Activated naive CD4-positive, alpha-beta T cell treated with anti-CD3 and anti-CD28 coated beads, Interleukin-2, amount 10 ng/mL, durations not matched to agents 7 days and 5 days (primary cell): ENCODE measurements around the gene SAMM50.
A peak's percentile ranks its signal among the peaks of the same experiment; 100 is the strongest.

Source experiments
- CTCF ChIA-PET: fragments of 350-600 bp; sonication (Branson Sonifier 250); formaldehyde crosslinking; loops from one replicate; lab custom pipeline; 2021; ENCODE audit warnings: antibody characterized with exemption; lab: Charles Lee
- DNase-seq: peaks from one replicate; pipeline ENCODE4 v3.0.0-alpha.2; 2020
- H3K27ac Mint-ChIP-seq: one replicate; pipeline ENCODE4 v1.8.0; 2021; ENCODE audit warnings: mild to moderate bottlenecking, moderate library complexity, mixed read lengths
- H3K27me3 Mint-ChIP-seq: one replicate; pipeline ENCODE4 v1.8.0; 2021; ENCODE audit warnings: mild to moderate bottlenecking, mixed read lengths
- H3K36me3 Mint-ChIP-seq: one replicate; pipeline ENCODE4 v1.8.0; 2021; ENCODE audit warnings: mixed read lengths
- H3K4me1 Mint-ChIP-seq: one replicate; pipeline ENCODE4 v1.8.0; 2021; ENCODE audit warnings: mixed read lengths
- H3K4me3 Mint-ChIP-seq: one replicate; pipeline ENCODE4 v1.8.0; 2021; ENCODE audit warnings: mild to moderate bottlenecking, moderate library complexity, mixed read lengths
- H3K9me3 Mint-ChIP-seq: one replicate; pipeline ENCODE4 v1.8.0; 2021; ENCODE audit warnings: mixed read lengths

SAMM50 gene

DNA sequence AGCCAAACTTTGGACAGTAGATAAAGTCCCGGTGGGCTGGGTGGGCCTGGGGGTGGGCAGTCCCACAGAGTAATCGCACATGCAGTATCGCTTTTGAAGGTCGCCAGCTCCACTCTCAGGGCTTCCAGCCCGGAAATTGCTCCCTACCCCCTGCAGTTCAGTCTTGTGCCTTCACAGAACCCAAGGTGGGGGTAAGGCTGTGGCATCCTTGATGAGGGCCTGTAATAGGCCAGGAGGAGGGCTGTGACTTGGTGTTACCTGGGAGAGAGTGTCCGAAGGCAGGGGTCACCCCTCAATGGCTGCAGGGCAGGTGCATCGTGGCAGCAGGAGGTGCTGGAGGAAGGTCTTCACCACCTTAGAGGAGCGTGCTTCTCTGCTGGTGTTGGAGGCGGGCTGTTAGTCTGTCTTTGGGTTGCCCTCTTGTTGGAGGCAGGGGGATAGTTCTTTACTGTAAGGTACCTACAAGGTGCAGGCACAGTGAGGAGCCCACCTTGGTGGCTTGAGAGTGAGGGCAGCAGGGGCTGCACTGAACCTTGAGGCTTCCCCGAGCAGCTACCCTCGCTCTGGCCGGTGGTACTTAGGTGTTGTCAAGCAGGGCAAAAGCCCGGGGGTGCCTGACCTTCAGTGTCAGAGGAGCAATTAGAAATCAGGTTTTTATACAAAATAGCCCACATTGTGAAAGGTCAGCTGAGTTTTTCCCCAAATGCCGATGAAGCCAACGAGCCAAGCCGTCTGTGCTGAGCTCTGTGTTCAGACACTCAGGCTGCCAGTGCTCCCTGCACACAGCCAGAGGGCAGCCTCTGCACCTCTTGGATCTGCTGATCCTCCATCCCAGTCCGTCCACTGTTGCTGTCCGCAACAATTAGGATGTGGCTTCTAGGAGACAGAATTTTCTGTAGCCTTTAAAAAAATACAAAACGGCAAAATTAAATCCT, 21.9 kb downstream of the SAMM50 start:
- Mint-ChIP-seq H3K4me1 (no peaks in the 10 kb centered on the region), H3K27ac (no peak overlapping the region), H3K4me3 (no peak overlapping the region), H3K36me3 (peaks cover 54% of the 10 kb centered on the region), H3K27me3 (no peaks in the 10 kb centered on the region), H3K9me3 (no peaks in the 10 kb centered on the region)
- DNase-seq, result no peak
- CTCF ChIA-PET, result no interaction called here

DNA sequence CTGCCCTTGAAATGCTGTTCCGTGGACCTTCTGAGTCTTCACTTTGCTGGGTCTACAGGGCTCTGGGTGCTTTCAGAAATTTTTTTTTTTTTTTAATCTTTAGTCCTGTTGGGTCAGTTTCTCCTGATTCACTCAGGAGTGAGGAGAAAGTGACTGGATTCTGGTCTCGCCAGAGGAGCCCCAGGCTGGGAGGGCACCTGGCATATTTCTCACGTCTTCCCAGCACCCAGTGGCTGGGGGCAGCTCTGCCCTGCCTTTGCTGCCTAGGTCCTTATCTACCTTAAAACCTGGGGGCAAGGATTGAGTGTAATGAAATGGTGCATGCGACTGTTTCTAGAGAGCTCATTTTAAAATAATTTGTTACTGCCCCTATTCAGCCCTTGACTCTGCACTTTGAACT, 23.3 kb downstream of the SAMM50 start:
- CTCF ChIA-PET, result no interaction called here
- H3K9me3 Mint-ChIP-seq, result no peaks in the 10 kb centered on the region
- H3K27ac Mint-ChIP-seq, result no peak overlapping the region

DNA sequence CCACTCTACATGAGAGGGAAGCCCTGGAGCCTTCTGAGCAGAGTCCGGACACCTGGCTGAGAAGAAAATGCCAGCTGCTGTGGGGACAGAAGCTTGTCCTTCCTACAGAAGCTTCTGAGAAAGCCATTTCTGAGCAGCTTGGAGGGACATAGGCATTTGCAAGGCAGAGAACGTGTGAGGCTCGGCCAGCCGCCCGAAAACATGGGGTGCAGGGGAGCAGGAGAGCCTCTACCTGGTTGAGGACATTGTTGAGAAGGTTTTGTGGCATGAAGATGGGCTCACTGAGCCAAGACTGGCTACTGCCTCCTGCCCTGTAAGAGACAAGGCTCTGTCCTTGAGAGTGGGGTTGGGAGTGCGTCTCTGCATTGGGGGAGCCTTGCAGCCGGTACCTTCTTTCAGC, 25.3 kb downstream of the SAMM50 start:
- H3K27ac Mint-ChIP-seq, result no peak overlapping the region

More for the DNA sequence above, 23.3 kb downstream of the SAMM50 start:
- no peak for DNase-seq
- Mint-ChIP-seq H3K4me1 (no peaks in the 10 kb centered on the region), H3K4me3 (no peak overlapping the region), H3K36me3 (peaks cover 51% of the 10 kb centered on the region), H3K27me3 (no peaks in the 10 kb centered on the region)

DNA sequence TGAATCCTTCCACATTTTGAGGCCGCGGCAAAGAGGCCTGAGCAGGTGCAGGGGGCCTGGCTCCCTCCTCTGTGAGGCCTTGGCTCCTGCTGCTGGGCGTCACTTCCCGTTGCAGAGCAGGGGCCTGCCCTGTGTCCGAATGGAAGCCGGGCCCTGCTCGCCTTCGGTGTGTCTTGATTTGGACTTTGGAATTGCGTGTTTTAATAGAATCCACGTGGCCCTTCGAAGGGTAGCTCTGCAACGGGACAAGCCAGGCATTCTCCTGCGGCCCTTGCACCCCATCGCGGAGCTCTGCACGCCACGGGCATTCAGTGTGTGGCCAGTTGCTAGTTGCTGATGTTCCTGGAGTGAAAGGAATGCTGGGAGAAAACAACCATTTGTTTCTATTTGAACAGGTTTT, 25.8 kb downstream of the SAMM50 start:
- Mint-ChIP-seq H3K4me3 (no peak overlapping the region), H3K27me3 (no peaks in the 10 kb centered on the region), H3K9me3 (no peaks in the 10 kb centered on the region), H3K4me1 (no peaks in the 10 kb centered on the region), H3K36me3 (peaks cover 51% of the 10 kb centered on the region), H3K27ac (no peak overlapping the region)
- CTCF ChIA-PET, result no interaction called here
- no peak for DNase-seq

More for the DNA sequence above, 25.3 kb downstream of the SAMM50 start:
- Mint-ChIP-seq H3K9me3 (no peaks in the 10 kb centered on the region), H3K4me3 (no peak overlapping the region), H3K4me1 (no peaks in the 10 kb centered on the region), H3K36me3 (peaks cover 54% of the 10 kb centered on the region), H3K27me3 (no peaks in the 10 kb centered on the region)
- DNase-seq, result no peak
- CTCF ChIA-PET, result no interaction called here

DNA sequence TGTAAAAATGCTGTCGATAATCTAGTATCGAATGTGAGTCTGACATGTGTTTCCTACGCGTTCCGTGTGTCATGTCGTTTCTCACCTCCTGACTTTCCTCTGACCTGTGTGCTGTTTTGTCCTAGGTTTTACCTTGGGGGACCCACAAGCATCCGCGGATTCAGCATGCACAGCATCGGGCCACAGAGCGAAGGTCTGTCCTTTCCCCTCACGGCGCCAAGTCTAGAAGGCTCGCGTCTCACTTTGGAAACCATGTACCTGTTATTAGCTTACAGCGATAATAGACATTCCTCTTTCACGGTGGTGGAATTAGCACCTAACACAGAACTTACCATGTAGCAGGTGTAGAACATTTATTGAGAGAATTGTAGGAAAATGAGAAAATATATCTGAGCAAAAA, 28.6 kb downstream of the SAMM50 start:
- Mint-ChIP-seq H3K9me3 (no peaks in the 10 kb centered on the region), H3K27me3 (no peaks in the 10 kb centered on the region), H3K4me3 (no peak overlapping the region), H3K36me3 (peaks cover 55% of the 10 kb centered on the region), H3K27ac (no peak overlapping the region), H3K4me1 (no peaks in the 10 kb centered on the region)
- CTCF ChIA-PET, result interaction anchor here (1.6 kb wide), 1 partner anchor 9 kb away, joined by 8 read pairs; no protein-coding TSS in a partner anchor
- no peak for DNase-seq

DNA sequence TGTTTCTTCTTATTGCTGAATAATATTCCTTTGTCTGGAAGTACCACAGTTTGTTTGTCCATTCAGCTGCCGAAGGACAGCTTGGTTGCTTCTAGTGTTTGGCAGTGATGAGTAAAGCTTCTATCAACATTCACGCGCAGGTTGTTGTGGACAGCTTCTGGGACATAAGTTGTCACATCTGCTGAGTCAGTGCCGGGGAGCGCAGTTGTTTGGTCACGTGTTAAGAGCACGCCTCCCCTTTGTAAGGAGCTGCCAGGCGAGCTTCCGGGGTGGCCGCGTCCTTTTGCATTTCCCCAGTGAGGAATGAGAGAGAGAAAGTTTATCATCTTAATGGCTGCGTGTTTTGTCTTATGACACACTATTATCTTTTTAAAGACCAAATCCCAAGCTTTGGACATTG, 30.3 kb downstream of the SAMM50 start:
- no peak for DNase-seq
- Mint-ChIP-seq H3K4me1 (no peaks in the 10 kb centered on the region), H3K27me3 (no peaks in the 10 kb centered on the region), H3K4me3 (no peak overlapping the region), H3K9me3 (no peaks in the 10 kb centered on the region), H3K36me3 (peaks cover 45% of the 10 kb centered on the region), H3K27ac (no peak overlapping the region)
- CTCF ChIA-PET, result no interaction called here

DNA sequence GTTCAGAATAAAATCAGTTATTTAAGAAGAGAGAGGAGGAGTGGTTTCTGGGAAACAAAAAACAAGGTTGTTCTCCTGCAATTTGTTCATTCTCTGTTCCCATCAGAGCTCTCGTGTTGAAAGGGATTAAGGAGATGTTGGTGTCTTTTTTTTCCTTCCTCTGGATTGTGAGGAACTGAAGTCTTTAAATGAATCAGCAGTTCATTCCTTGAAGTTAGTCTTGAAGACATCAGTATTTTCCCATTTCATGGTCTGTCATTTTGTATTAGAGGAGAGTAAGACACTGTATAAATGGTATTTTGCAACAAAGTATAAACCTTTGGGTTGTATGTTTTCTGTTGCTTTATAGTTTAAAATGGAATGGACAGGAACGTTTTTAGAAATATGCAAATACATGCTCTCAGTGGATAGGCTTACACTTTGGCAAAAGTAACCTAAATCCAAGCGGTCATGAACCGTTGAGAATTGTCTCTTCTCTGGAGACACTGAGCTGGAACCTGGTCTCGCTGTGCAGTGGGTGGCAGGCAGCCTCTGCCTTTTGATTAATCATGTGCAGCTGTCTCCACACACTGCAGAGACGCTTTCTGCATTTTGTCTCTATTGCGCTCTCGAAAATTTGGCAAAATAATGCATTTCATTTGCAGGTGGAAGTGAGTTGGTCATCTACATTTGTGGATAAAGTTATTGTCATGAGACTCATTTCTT, 33.0 kb downstream of the SAMM50 start:
- H3K9me3 Mint-ChIP-seq, result no peaks in the 10 kb centered on the region
- H3K36me3 Mint-ChIP-seq, result peaks cover 57% of the 10 kb centered on the region
- H3K27me3 Mint-ChIP-seq, result no peaks in the 10 kb centered on the region
- no peak overlapping the region for H3K27ac Mint-ChIP-seq
- CTCF ChIA-PET, result interaction anchor here (1.6 kb wide), 1 partner anchor 98 kb away, joined by 8 read pairs; no protein-coding TSS in a partner anchor
- H3K4me3 Mint-ChIP-seq, result no peak overlapping the region
- peaks cover 3% of the 10 kb centered on the region for H3K4me1 Mint-ChIP-seq
- DNase-seq, result no peak

DNA sequence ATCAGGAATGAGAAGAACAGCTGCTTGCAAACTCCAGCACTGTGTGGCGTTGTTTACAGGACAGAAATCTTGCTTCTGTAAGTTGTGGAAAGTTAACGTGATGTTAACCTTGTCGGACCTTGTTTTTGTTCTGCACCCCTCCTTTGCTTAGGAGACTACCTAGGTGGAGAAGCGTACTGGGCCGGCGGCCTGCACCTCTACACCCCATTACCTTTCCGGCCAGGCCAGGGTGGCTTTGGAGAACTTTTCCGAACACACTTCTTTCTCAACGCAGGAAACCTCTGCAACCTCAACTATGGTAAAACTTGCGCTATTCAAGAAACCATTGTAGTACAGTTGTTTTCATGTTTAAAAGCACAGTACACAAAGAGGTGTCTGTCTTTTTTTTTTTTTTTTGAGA, 33.7 kb downstream of the SAMM50 start:
- H3K4me1 Mint-ChIP-seq, result peaks cover 6% of the 10 kb centered on the region
- no peak for DNase-seq
- H3K27me3 Mint-ChIP-seq, result no peaks in the 10 kb centered on the region
- no peak overlapping the region for H3K27ac Mint-ChIP-seq
- CTCF ChIA-PET, result no interaction called here
- no peaks in the 10 kb centered on the region for H3K9me3 Mint-ChIP-seq
- no peak overlapping the region for H3K4me3 Mint-ChIP-seq
- H3K36me3 Mint-ChIP-seq, result peaks cover 56% of the 10 kb centered on the region

DNA sequence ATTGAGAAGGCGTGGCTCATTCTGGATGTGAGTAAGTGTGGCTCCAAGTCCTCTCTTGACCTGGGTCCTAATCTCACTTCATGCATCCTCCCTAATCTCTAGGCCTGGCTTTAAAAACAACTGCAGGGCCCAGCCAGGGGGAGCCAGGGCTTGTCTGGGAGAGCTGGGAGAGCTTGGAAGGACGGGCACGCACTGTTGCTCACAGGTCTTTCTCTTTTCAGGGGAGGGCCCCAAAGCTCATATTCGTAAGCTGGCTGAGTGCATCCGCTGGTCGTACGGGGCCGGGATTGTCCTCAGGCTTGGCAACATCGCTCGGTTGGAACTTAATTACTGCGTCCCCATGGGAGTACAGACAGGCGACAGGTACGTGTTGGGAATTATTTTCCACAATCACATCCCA, 34.8 kb downstream of the SAMM50 start:
- CTCF ChIA-PET, result interaction anchor here (0.6 to 1.3 kb wide), 2 partner anchors 96 to 431 kb away, joined by 3 to 5 read pairs; no protein-coding TSS in a partner anchor
- H3K4me3 Mint-ChIP-seq, result no peak overlapping the region
- no peak overlapping the region for H3K27ac Mint-ChIP-seq
- peaks cover 13% of the 10 kb centered on the region for H3K4me1 Mint-ChIP-seq
- H3K27me3 Mint-ChIP-seq, result no peaks in the 10 kb centered on the region
- peaks cover 58% of the 10 kb centered on the region for H3K36me3 Mint-ChIP-seq
- H3K9me3 Mint-ChIP-seq, result no peaks in the 10 kb centered on the region
- no peak for DNase-seq

DNA sequence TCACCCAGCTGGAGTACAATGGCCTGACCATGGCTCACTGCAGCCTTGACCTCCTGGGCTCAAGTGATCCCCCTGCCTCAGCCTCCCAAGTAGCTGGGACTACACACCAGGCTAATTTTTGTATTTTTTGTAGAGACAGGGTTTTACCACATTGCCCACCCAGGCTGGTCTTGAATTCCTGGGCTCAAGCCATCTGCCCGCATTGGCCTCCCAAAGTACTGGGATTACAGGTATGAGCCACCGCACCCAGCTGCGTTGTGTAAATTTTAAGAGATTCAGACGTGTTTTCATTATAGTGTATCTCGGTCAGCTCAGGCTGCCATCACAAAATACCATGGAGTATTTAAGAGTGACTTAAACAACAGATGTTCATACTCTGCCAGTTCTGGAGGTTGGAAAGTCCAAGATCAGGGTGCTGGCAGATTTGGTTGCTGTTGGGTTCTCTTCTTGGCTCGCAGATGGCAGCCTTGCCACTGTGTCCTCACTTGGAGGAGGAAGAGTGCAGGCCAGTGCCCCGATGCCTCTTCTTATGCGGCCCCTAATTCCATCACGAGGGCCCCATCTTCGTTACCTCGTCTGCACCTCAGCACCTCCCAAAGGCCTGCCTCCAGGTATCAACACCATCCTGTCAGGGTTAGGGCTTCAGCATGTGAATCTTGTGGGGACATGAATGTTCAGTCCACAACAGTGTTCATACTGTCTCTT, 36.2 kb downstream of the SAMM50 start:
- DNase-seq, result no peak
- Mint-ChIP-seq H3K4me1 (peaks cover 26% of the 10 kb centered on the region), H3K36me3 (peaks cover 57% of the 10 kb centered on the region), H3K4me3 (no peak overlapping the region), H3K27ac (no peak overlapping the region), H3K27me3 (no peaks in the 10 kb centered on the region), H3K9me3 (no peaks in the 10 kb centered on the region)
- CTCF ChIA-PET, result interaction anchor here (3.5 to 5.2 kb wide), 2 partner anchors 93 to 634 kb away, joined by 39 to 168 read pairs; no protein-coding TSS in a partner anchor

DNA sequence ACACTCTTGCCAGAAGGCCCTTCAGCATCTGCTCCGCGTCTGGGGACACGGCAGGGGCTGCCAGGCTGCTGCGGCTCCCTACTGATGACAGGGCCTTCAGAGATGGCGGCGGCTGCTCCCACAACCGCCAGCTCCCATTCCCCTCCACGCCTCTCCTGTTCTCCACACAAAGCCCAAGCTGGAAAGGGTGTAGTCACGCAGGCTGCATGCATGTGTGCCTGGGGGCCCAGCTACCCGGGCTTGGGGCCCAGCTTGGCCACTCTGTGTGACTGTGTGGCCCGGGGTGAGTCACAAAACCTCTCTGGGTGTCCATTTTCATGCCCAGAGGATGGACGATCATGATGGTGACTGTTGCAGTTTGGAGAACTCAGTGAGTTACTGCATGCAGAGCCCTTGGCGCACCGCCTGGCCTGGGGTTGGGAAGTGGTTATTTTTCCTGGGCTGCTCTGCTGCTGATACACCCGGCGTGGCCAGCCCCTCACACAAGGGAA, 37.1 kb downstream of the SAMM50 start:
- CTCF ChIA-PET, result interaction anchor here (1.2 to 5.2 kb wide), 15 partner anchors 9 to 633 kb away, joined by 3 to 168 read pairs (median 7); no protein-coding TSS in a partner anchor
- H3K27ac Mint-ChIP-seq, result no peak overlapping the region

DNA sequence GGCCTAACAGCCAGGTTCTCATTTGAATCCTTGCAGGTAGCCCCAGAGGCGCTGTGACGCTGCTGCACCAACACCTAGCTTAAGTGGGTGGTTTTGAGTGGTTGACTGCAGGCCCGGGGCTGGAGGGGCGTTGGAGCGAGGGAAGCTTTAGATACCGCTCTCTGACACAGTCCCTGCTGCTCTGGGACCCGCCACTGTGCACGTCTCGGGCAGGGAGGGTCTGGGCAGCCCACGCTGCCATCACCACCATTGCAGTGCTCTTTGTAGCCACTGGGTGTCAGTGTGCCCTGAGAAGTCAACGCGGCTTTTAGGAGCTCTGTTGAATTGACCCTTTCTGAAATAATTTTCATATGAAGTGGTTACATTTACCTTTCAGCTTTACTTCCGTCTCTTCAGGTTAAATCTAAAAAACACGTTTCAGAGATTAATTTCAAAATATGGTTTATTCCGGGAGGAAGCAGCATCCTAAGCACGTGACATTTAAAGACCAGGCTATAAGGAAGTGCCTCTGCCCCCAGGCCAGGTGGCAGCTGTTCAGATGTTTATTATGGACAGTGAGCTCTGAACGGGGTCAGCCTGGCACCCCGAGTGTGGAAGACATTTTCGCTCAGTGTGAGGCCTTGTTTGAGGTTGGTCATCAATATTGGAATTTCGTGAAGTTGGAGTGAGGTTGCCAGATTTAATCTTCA, 38.0 kb downstream of the SAMM50 start:
- Mint-ChIP-seq H3K9me3 (no peaks in the 10 kb centered on the region), H3K4me1 (peaks cover 33% of the 10 kb centered on the region), H3K36me3 (peaks cover 55% of the 10 kb centered on the region), H3K27me3 (no peaks in the 10 kb centered on the region), H3K27ac (no peak overlapping the region), H3K4me3 (no peak overlapping the region)
- CTCF ChIA-PET, result interaction anchor here (0.6 to 5.2 kb wide), 30 partner anchors 9 to 633 kb away, joined by 3 to 168 read pairs (median 5); partner anchors contain the start of genes PARVB and PARVG
- DNase-seq, result peak; percentile 69

More for the DNA sequence above, 37.1 kb downstream of the SAMM50 start:
- no peak overlapping the region for H3K4me3 Mint-ChIP-seq
- H3K4me1 Mint-ChIP-seq, result peaks cover 33% of the 10 kb centered on the region
- H3K36me3 Mint-ChIP-seq, result peaks cover 58% of the 10 kb centered on the region
- H3K27me3 Mint-ChIP-seq, result no peaks in the 10 kb centered on the region
- no peaks in the 10 kb centered on the region for H3K9me3 Mint-ChIP-seq
- no peak for DNase-seq

DNA sequence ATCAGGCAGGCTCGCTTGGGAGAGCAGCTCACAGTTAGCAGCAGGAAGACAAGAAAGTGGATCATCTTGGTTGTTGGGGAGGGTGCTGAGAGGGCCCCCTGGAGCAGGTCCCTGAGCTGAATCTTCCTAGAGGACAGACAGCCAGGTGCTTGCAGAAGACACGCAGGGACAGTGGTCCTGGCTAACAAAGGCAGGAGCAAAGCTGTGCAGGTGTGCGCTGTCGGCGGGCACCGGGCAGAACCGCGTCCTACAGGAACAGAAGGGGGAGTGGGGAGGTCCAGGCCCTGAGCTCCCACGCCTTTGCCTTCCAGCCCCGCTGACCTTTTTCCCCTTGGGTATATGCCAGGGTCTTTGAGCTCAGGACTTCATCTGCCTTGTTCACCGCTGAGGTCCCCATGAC, 38.8 kb downstream of the SAMM50 start:
- peaks cover 33% of the 10 kb centered on the region for H3K4me1 Mint-ChIP-seq
- H3K36me3 Mint-ChIP-seq, result peaks cover 58% of the 10 kb centered on the region
- CTCF ChIA-PET, result interaction anchor here (1.1 to 5.2 kb wide), 17 partner anchors 10 to 632 kb away, joined by 3 to 168 read pairs (median 5); partner anchors contain the start of gene PARVG
- no peaks in the 10 kb centered on the region for H3K9me3 Mint-ChIP-seq
- H3K27ac Mint-ChIP-seq, result peak overlapping the region; percentile 67
- H3K4me3 Mint-ChIP-seq, result no peak overlapping the region
- H3K27me3 Mint-ChIP-seq, result no peaks in the 10 kb centered on the region
- DNase-seq, result no peak
